GM18907 (cell line): ENCODE results near the gene ZFHX3.

Experiments
- ATAC-seq: cut with Tn5 transposase; IDR thresholded peaks from one replicate; pipeline ENCODE4 v1.9.1; 2021; ENCODE audit warnings: mild to moderate bottlenecking, moderate library complexity; ENCODE audit not compliant: unreplicated experiment

Gene ZFHX3

DNA sequence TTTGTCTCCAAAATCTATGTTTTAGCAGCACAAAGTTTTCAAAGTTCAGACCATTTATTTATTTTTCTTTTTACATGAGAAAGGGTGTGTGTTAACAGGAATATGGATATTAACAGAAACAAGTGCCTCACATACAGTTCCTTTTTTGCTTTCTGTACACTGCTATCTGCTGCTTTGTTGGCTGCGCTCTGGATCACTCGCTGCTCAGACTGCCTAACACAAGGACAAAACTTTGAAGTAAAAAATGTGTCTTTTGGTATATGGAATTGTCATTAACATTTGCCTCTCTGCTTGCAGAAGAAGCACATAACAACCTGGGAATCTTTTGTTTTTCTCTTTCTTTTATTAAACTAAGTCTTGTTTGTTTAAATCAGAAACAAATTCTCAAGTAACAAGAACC, 262.8 kb downstream of the ZFHX3 start:
- ATAC-seq: no peak

DNA sequence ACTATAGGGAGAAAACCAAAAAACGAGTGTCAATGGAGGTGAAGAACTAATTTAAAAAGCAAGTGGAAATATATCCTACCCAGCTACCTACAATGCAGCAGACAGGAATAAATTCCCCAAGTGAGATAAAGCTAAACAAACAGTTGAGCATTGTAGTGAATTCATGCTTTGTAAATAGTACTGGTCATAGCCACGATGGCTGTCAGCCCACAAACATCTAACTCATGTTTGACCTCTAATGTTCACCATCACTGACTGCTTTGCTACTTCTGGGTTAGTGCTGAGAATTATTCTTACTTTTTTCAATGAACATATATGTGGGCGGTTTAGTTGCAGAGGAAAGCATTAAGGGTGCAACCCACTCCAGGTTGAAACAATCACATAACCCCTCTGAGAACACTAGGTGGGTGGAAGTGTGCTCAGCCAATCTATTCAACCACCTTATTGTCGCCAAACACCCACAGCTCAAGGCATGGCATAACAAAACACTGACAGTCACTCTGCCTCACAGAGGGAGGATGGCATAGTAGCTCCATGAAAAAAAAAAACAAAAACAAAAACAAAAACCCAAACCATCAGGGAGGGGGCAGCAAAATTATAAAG, 264.1 kb downstream of the ZFHX3 start:
- ATAC-seq: no peak

DNA sequence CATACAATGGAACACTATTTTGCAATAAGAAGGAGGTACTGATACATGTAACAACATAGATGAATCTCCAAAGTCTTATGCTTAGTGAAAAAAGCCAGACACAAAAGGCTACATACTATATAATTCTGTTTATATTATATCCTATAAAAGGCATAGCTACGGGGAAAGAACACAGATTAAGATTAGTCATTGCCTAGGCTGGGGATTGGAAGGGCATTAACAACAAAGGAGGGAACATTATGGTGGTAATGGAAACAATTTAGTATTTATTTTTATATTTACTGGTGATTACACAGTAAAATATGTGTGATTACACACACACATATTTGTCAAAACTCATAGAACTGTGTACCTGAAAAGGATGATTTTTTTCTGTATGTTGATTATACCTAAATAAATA, 278.1 kb downstream of the ZFHX3 start:
- no peak for ATAC-seq

DNA sequence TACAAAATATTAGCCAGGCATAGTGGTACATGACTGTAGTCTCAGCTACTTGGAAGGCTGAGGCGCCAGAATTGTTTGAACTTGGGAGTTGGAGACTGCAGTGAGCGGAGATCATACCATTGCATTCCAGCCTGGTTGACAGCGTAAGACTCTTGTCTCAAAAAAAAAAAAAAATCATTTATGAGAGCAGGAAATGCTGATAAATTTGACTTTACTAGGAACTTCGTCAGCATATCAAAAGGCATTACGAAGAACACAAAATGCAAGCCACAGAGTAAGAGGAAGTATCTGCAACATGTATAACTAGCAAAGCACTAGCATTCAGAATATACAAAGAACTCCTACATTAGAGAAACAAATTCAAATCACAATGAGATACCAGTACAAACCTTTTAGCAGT, 279.3 kb downstream of the ZFHX3 start:
- ATAC-seq: no peak

DNA sequence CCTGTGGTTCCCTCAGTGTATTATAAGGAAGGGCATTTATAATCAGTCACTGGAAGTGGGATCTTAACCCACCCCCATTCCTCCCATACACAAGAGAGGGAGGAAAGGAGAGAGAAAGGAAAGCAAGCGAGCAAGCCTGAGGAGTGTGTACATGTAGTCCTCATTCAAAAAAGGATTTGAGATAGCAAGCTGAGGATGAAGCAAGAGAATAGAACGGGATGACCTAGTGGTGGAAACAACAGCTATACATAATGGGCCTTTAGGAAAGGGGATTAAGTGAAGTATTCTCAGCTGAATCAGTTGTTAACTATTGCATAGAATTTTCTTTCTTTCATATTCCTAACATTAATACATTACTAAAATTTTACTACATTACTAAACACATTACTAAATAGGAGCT, 281.4 kb downstream of the ZFHX3 start:
- ATAC-seq: no peak

DNA sequence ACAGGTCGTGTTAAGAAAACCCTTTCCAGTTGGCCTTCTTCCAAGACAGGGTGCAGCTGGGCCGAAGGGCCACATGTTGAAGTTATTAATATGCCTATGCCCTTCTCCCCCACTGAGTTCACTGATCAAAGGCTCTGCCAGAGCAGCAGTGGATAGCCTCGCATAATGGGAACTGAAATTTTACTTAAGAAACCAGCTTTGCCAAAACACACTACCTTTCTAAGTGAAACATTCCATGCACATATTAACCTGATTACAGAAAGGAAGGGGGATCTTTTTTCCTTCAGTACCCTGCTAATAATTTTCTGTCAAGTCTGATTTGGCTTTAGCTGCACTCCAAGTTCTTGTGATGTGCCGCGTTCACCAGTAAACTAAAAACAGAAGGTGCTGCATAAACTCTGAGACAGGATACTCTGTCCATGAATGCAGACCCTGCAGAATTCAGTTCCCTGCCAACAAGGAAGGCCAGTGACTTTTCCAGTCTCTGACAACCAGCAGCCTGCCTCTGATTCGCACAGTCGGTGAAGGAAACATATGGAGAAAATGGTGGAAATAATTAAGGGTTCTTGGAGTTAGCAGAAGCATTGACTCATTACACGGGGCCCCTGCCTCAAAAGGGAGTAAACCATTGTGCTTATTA, 283.8 kb downstream of the ZFHX3 start:
- ATAC-seq: no peak

DNA sequence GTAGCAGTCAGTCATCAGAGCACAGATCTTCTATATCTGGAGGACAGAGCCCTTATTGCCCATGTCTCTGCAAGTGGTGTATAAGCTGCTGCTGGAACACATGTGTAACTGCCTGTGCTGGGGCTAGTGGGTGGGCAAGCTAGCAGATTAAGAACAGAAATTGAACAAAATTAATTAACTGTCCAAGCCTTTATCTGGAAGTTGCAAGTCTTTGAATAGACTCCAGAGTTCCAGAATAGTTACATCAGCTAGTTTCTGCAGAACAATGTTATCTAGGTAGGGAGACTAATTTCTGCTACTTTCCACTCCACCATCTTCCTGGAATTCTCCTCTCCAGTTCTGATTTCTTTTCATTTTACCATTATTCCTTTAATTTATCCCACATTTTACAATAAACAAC, 287.3 kb downstream of the ZFHX3 start:
- no peak for ATAC-seq

DNA sequence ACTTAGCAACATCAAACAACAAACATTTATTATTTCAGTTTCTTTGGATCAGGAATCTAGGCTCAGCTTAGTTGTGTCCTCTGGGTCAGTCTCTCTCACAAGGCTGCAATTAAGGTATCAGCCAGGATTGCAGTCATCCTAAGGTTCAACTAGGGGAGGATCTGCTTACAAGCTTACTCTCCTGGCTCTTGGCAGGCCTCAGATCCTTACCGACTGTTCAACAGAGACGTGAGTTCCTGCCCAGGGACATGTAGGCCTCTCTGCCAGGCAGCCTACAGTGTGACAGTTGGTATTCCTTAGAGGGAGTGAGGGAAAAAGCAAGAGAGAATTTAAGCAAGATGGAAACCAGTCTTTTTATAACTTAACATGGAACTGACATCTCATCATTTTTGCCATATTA, 294.0 kb downstream of the ZFHX3 start:
- ATAC-seq: no peak

DNA sequence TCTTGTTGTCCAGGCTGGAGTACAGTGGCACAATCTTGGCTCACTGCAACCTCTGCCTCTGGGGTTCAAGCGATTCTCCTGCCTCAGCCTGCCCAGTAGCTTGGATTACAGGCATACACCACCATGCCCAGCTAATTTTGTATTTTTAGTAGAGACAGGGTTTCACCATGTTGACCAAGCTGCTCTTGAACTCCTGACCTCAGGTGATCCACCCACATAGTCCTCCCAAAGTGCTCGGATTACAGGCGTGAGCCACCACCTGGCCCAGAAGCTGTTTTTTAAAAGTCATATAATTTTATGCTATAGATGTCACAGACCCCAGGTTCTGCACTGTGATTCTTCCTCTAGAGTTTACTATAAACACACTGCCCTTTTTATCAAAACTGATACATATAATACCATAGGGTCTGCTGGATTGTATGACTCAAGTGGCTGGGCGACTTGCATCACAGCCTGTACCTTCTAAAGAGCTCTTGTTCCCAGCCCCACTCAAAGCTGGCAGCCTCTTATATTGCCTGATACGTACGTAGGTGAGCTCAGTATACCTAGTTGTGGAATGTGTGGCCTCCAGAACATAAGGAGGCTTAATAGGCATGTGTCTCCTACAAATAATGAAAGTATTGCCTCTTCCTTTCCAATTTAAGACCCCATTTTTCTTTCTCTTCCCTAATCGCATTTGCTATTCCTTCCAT, 295.8 kb downstream of the ZFHX3 start:
- ATAC-seq: no peak

DNA sequence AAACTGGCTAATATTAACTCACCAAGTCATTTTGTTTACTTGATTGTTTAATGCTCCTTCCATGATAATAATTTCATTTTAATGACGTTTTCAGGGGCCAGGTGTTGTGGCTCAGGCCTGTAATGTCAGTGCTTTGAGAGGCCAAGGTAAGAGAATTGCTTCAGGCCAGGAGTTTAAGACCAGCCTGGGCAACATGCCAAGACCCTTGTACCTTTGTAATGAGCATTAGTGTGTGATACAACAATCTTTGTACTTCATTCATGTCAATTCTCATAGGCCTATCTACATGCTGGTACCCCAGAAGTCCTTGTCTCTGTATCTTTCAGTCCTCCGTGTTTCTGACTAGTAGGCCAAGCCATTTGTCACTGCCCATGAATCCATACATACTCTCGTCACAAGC, 296.9 kb downstream of the ZFHX3 start:
- ATAC-seq: no peak

DNA sequence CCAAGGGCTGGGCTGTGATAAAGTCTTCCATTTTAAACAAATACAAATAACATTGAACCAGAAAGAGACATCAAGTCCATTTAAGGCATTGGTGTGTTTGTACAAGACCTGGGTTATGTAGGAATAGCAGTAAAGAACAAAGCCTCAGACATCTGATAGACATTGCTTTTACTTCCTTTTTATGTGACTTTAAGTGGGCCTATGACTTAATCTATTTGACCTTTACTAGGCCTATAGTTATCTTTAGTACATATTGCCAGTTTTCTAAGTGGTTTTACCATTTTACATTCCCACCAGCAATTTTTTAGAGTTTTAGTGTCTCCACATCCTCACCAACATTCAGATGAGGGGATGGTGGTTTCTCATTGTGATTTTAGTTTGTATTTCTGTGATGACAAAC, 298.8 kb downstream of the ZFHX3 start:
- ATAC-seq: no peak

DNA sequence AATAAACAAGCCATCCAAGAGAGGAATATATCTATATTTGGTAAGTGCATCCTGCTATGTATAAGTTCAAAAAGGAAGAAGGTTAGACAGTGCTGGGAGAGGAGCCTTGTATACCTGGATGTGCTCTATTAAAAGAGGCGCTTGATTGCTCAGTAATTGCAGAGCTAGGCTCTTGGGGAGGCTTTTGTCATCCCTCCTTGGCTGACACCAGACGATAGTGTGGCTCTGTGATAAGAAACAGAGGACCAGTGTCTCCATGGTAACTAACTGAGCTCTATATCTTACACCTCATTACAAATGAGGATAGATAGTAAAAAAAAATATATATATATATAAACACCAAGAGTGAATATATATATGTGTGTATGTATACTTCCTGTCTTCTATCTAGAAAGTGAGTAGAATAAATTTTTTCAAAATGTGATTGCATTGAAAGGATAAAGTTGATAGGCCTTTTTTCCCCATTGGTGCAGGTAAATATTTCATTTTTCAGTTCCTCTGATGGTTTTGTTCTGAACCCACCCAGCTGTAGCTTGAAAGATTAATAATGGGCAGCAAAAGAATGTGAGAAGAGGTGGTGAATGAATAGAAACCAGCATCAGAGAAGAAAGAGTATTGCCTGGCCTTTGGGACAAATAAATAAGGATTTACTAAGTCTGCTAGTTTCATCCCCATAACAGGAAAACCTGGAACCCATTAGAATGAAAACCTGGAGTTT, 303.7 kb downstream of the ZFHX3 start:
- no peak for ATAC-seq

DNA sequence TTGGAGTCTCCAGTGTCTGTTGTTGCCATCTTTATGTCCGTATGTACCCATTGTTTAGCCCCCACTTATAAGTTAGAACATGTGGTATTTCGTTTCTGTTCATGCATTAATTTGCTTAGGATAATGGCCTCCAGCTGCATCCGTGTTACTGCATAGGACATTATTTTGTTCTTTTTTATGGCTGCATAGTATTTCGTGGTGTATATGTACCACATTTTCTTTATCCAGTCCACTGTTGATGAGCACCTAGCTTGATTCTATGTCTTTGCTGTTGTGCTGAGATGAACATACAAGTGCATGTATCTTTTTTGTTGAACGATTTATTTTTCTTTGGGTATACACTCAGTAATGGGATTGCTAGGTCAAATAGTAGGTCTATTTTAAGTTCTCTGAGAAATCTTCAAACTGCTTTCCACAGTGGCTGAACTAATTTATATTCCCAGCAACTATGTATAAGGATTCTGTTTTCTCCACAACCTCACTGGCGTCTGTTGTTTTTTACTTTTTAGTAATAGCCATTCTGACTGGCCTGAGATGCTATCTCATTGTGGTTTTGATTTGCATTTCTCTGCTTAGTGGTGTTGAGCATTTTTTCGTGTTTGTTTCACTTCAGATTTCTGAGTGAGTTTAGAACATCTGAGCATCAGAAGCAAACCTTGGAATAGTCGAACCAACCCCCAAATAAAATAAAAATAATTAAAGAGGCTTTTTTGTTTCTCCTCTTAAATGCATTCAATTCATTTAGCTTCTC, 304.7 kb downstream of the ZFHX3 start:
- ATAC-seq: peak; percentile 73

DNA sequence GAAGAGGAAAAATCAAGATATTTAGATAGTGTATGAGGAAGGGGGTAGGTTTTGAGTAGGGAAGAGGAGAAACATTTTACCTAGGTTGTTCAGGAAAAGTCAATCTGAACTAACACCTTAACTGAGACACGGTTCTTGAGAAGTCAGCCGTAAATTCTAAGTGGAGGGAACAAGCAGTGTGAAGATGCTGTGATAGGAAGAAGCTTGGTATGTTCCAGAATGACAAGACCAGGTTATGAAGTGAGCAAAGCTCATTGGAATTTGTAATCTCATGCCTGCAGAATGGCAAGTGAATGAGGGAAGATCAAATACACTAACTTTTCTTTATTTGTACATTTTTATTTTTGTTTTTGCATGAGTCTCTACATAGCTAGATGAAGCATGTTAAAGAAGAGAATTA, 307.6 kb downstream of the ZFHX3 start:
- ATAC-seq: no peak

DNA sequence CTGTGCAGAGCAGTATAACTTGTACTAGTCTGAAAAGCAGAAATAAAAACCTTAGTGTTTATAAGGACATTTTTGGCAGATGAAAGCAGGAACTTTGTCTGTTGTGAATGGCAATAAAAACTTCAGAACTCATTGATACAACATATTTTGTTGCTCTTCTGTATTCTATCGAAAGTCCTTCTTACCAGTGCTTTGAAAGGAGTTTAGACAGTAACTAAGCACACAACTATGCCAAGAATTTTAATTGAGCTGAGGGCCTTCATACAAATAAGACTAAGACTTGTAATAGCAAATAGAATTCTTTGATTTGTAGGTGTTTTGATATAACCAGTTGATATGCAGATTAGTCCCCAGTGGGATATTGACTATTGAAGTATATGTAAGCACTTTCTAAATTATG, 308.4 kb downstream of the ZFHX3 start:
- no peak for ATAC-seq

DNA sequence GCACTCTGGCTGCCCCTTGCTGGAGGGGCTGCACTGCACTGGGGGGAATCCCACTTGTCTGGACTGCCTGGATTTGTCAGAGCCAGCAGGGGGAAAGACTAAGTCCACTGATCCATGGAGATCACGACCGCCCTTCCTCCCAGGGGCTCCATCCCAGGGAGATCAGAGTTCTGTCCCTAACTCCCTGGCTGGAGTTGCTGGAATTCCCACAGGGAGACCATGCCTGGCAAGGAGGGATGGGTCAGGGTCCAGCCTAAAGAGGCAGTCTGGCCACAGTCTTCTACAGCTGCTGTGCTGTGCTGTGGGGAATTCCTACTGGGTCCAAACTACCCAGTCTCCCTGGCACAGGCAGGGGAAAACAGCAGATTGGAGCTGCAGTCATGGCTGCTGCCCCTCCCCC, 311.9 kb downstream of the ZFHX3 start:
- no peak for ATAC-seq
